K562 (cell line): ENCODE measurements around the gene TNFAIP6. TPM values are rescaled to one million over a fixed set of nuclear protein-coding genes. Genes with fewer than 3 reads are reported as not detected.
A peak's percentile ranks its signal among the peaks of the same experiment; 100 is the strongest.

Source experiments
- ELF4 ChIP-seq: fragments of 450-650 bp; formaldehyde crosslinking; IDR thresholded peaks from 2 replicates; pipeline ENCODE4 v1.4.0; 2022; ENCODE audit warnings: missing genetic modification characterization
- FOXJ2 ChIP-seq: fragments of 200-800 bp; sonication (Bioruptor generic); IDR thresholded peaks from 2 replicates; pipeline ENCODE4 v1.6.1; 2016; ENCODE audit warnings: missing genetic modification characterization, missing compliant biosample characterization
- HNRNPLL ChIP-seq: fragments of 200-400 bp; formaldehyde crosslinking; IDR thresholded peaks from 2 replicates; pipeline ENCODE4 v1.6.1; 2017; ENCODE audit warnings: low read length, low read depth, mild to moderate bottlenecking; ENCODE audit not compliant: poor library complexity, severe bottlenecking
- MCM2 ChIP-seq: fragments of 450-650 bp; IDR thresholded peaks from 2 replicates; pipeline ENCODE4 v1.6.1; 2017; ENCODE audit warnings: low read depth, mild to moderate bottlenecking
- SRSF3 ChIP-seq: fragments of 200-400 bp; formaldehyde crosslinking; IDR thresholded peaks from 2 replicates; pipeline ENCODE4 v1.6.1; 2016; ENCODE audit warnings: mild to moderate bottlenecking, low read length, moderate library complexity; ENCODE audit not compliant: insufficient read depth
- polyA plus RNA-seq, 8 experiments: library from polyadenylated mRNA; depleted of rRNA in 4 of 8; stranded (reverse) in 5 of 8; unstranded in 3 of 8; fragments of >200 nt; fragmentation: Nextera tagmentation in 2 of 8; fragmentation: Illumina TruSeq in 1 of 8; extraction: Ambion mirVana in 2 of 8; extraction: Trizol in 1 of 8; gene quantifications; 2 replicates each; pipeline versions ENCODE4 v1.2.1 to v1.2.3, GENCODE V29; 2011 to 2014; ENCODE audit warnings: inconsistent platforms in 1 of 8, missing spikeins in 1 of 8
- total RNA-seq, 7 experiments: library from RNA; depleted of rRNA in 6 of 7; stranded (reverse); fragments of >200 nt in 6 of 7; fragmentation: Illumina TruSeq in 2 of 7; extraction: Trizol in 2 of 7; gene quantifications; 2 replicates each; pipeline versions ENCODE4 v1.2.1 to v1.2.3, GENCODE V29; 2011 to 2021; ENCODE audit warnings: low replicate concordance in 1 of 7
- TF ChIP-seq, protein P1 (sequence below): fragments of 250-450 bp; sonication (Bioruptor Pico); IDR thresholded peaks from 2 replicates; pipeline ENCODE4 v1.8.0; 2022; ENCODE audit warnings: inconsistent platforms
- TF ChIP-seq, protein P2 (sequence below): fragments of 250-450 bp; sonication (Bioruptor Pico); IDR thresholded peaks from 2 replicates; pipeline ENCODE4 v1.5.0; 2020; ENCODE audit warnings: mild to moderate bottlenecking, borderline replicate concordance
- TF ChIP-seq, protein P3 (sequence below): fragments of 450-650 bp; IDR thresholded peaks from 2 replicates; pipeline ENCODE4 v1.6.1; 2016; ENCODE audit warnings: mild to moderate bottlenecking, moderate library complexity
- TF ChIP-seq, protein P4 (sequence below): IDR thresholded peaks from 3 replicates; pipeline ENCODE4 v1.6.1; 2011; ENCODE audit warnings: borderline replicate concordance, mild to moderate bottlenecking; ENCODE audit not compliant: insufficient read length, insufficient read depth

Gene TNFAIP6
- total and polyA plus RNA-seq, 9 of the 15 experiments (the other 6 are each of a cell fraction or from before 2014, with no cell fraction given): 0.07 to 0.28 (median 0.08) TPM; not detected in 6

DNA sequence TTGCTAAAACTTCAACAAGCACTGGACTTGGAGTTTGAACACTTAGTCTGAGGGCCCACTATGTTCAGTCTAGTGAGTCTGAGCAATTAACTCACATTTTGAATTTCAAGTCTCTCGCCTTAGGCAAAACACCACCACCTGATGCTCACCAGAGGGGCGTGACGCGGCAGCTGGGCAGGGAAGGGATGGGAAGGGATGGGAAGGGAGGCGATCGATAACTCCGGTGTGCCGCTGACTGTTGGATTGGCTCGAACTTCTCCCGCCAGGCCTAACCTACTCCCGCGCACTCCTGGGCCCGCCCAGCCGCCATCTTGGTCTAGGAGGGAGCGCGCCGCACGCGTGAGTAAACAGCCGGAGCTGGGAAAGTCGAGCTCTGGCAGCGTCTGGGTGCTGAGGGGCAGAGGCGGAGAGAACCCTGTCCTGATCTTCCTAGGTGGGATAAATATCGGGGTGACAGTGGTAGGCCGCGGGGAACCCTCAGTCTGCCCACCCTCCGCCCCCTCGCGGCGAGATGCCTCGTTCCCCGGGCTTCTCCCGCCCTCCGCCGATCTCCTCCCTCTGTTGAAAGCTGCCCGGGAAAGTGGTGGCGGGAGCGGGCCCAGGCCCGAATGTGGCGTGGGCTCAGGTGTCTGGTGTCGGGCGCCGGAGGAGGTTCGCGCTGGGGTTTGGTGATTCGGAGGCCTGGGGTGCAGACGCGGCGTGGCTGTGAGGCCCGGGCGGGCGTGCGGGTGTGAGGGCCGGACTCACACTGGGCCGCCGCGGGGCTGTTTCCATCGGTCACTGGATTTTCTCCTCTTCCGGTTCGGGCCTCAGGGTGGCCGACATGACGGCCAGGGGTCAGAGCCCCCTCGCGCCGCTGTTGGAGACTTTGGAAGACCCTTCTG, 52.5 kb downstream of the TNFAIP6 start, which contains the start of gene RIF1 (continued):
- TF ChIP-seq, protein P1, sequence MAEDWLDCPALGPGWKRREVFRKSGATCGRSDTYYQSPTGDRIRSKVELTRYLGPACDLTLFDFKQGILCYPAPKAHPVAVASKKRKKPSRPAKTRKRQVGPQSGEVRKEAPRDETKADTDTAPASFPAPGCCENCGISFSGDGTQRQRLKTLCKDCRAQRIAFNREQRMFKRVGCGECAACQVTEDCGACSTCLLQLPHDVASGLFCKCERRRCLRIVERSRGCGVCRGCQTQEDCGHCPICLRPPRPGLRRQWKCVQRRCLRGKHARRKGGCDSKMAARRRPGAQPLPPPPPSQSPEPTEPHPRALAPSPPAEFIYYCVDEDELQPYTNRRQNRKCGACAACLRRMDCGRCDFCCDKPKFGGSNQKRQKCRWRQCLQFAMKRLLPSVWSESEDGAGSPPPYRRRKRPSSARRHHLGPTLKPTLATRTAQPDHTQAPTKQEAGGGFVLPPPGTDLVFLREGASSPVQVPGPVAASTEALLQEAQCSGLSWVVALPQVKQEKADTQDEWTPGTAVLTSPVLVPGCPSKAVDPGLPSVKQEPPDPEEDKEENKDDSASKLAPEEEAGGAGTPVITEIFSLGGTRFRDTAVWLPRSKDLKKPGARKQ (CRISPR knock-in tag): no peak
- TF ChIP-seq, protein P2, sequence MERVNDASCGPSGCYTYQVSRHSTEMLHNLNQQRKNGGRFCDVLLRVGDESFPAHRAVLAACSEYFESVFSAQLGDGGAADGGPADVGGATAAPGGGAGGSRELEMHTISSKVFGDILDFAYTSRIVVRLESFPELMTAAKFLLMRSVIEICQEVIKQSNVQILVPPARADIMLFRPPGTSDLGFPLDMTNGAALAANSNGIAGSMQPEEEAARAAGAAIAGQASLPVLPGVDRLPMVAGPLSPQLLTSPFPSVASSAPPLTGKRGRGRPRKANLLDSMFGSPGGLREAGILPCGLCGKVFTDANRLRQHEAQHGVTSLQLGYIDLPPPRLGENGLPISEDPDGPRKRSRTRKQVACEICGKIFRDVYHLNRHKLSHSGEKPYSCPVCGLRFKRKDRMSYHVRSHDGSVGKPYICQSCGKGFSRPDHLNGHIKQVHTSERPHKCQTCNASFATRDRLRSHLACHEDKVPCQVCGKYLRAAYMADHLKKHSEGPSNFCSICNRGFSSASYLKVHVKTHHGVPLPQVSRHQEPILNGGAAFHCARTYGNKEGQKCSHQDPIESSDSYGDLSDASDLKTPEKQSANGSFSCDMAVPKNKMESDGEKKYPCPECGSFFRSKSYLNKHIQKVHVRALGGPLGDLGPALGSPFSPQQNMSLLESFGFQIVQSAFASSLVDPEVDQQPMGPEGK (CRISPR knock-in tag): no peak
- TF ChIP-seq, protein P3, sequence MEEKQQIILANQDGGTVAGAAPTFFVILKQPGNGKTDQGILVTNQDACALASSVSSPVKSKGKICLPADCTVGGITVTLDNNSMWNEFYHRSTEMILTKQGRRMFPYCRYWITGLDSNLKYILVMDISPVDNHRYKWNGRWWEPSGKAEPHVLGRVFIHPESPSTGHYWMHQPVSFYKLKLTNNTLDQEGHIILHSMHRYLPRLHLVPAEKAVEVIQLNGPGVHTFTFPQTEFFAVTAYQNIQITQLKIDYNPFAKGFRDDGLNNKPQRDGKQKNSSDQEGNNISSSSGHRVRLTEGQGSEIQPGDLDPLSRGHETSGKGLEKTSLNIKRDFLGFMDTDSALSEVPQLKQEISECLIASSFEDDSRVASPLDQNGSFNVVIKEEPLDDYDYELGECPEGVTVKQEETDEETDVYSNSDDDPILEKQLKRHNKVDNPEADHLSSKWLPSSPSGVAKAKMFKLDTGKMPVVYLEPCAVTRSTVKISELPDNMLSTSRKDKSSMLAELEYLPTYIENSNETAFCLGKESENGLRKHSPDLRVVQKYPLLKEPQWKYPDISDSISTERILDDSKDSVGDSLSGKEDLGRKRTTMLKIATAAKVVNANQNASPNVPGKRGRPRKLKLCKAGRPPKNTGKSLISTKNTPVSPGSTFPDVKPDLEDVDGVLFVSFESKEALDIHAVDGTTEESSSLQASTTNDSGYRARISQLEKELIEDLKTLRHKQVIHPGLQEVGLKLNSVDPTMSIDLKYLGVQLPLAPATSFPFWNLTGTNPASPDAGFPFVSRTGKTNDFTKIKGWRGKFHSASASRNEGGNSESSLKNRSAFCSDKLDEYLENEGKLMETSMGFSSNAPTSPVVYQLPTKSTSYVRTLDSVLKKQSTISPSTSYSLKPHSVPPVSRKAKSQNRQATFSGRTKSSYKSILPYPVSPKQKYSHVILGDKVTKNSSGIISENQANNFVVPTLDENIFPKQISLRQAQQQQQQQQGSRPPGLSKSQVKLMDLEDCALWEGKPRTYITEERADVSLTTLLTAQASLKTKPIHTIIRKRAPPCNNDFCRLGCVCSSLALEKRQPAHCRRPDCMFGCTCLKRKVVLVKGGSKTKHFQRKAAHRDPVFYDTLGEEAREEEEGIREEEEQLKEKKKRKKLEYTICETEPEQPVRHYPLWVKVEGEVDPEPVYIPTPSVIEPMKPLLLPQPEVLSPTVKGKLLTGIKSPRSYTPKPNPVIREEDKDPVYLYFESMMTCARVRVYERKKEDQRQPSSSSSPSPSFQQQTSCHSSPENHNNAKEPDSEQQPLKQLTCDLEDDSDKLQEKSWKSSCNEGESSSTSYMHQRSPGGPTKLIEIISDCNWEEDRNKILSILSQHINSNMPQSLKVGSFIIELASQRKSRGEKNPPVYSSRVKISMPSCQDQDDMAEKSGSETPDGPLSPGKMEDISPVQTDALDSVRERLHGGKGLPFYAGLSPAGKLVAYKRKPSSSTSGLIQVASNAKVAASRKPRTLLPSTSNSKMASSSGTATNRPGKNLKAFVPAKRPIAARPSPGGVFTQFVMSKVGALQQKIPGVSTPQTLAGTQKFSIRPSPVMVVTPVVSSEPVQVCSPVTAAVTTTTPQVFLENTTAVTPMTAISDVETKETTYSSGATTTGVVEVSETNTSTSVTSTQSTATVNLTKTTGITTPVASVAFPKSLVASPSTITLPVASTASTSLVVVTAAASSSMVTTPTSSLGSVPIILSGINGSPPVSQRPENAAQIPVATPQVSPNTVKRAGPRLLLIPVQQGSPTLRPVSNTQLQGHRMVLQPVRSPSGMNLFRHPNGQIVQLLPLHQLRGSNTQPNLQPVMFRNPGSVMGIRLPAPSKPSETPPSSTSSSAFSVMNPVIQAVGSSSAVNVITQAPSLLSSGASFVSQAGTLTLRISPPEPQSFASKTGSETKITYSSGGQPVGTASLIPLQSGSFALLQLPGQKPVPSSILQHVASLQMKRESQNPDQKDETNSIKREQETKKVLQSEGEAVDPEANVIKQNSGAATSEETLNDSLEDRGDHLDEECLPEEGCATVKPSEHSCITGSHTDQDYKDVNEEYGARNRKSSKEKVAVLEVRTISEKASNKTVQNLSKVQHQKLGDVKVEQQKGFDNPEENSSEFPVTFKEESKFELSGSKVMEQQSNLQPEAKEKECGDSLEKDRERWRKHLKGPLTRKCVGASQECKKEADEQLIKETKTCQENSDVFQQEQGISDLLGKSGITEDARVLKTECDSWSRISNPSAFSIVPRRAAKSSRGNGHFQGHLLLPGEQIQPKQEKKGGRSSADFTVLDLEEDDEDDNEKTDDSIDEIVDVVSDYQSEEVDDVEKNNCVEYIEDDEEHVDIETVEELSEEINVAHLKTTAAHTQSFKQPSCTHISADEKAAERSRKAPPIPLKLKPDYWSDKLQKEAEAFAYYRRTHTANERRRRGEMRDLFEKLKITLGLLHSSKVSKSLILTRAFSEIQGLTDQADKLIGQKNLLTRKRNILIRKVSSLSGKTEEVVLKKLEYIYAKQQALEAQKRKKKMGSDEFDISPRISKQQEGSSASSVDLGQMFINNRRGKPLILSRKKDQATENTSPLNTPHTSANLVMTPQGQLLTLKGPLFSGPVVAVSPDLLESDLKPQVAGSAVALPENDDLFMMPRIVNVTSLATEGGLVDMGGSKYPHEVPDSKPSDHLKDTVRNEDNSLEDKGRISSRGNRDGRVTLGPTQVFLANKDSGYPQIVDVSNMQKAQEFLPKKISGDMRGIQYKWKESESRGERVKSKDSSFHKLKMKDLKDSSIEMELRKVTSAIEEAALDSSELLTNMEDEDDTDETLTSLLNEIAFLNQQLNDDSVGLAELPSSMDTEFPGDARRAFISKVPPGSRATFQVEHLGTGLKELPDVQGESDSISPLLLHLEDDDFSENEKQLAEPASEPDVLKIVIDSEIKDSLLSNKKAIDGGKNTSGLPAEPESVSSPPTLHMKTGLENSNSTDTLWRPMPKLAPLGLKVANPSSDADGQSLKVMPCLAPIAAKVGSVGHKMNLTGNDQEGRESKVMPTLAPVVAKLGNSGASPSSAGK: peak; percentile 60
- TF ChIP-seq SRSF3 (no peak; the same call in 1 of the 2 replicates), FOXJ2 (peak; percentile 68; the same call in 1 of the 2 replicates), HNRNPLL (peak; percentile 51), MCM2 (no peak), ELF4 (CRISPR knock-in tag) (no peak)
- TF ChIP-seq, protein P4, sequence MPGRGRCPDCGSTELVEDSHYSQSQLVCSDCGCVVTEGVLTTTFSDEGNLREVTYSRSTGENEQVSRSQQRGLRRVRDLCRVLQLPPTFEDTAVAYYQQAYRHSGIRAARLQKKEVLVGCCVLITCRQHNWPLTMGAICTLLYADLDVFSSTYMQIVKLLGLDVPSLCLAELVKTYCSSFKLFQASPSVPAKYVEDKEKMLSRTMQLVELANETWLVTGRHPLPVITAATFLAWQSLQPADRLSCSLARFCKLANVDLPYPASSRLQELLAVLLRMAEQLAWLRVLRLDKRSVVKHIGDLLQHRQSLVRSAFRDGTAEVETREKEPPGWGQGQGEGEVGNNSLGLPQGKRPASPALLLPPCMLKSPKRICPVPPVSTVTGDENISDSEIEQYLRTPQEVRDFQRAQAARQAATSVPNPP: no peak
